PC-9 (cell line): ENCODE data around the gene ITGA2.

Source experiments
- CTCF ChIP-seq: fragments of 200-600 bp; sonication (generic); conservative IDR thresholded peaks from 2 replicates; pipeline ENCODE4 v1.6.1; 2017; ENCODE audit warnings: mixed run types, antibody characterized with exemption, mild to moderate bottlenecking, moderate library complexity
- EZH2 ChIP-seq: fragments of 200-600 bp; sonication (generic); IDR thresholded peaks from 2 replicates; pipeline ENCODE4 v1.8.0; 2017; ENCODE audit warnings: antibody characterized with exemption, low read depth

- TF ChIP-seq CTCF (no peak), EZH2 (no peak)
These were observed 4.2 kb downstream of the ITGA2 start for GRCh38 chr5:52993367-52993766.
